HepG2 (cell line): ENCODE results near the gene DCTN2. TPM values are rescaled to one million over a fixed set of nuclear protein-coding genes. Genes with fewer than 3 reads are reported as not detected.

Experiments
- ARHGAP35 ChIP-seq: sonication (generic); formaldehyde crosslinking; IDR thresholded peaks from 2 replicates; pipeline ENCODE4 v1.9.0; 2022; ENCODE audit warnings: mild to moderate bottlenecking, inconsistent platforms, moderate library complexity, missing genetic modification reagents, borderline replicate concordance
- DDIT3 ChIP-seq: sonication (generic); formaldehyde crosslinking; IDR thresholded peaks from 2 replicates; pipeline ENCODE4 v1.4.0; 2020; ENCODE audit warnings: mild to moderate bottlenecking, missing genetic modification reagents
- DMTF1 ChIP-seq: sonication (generic); formaldehyde crosslinking; IDR thresholded peaks from 2 replicates; pipeline ENCODE4 v1.4.0; 2020; ENCODE audit warnings: mild to moderate bottlenecking, missing genetic modification reagents
- JUN ChIP-seq: sonication (generic); formaldehyde crosslinking; IDR thresholded peaks from 2 replicates; pipeline ENCODE4 v1.4.0; 2020; ENCODE audit warnings: mild to moderate bottlenecking, missing genetic modification reagents
- KLF12 ChIP-seq: sonication (generic); formaldehyde crosslinking; IDR thresholded peaks from 2 replicates; pipeline ENCODE4 v1.4.0; 2020; ENCODE audit warnings: missing genetic modification reagents, borderline replicate concordance
- MAFG ChIP-seq: sonication (generic); formaldehyde crosslinking; IDR thresholded peaks from 2 replicates; pipeline ENCODE4 v1.5.1; 2020; ENCODE audit warnings: mild to moderate bottlenecking, missing genetic modification reagents
- MAZ ChIP-seq, 2 experiments: sonication (generic) in 1 of 2; formaldehyde crosslinking in 1 of 2; IDR thresholded peaks; 2 replicates each; pipeline versions ENCODE4 v1.5.0 to v1.6.1; 2012 to 2020; ENCODE audit warnings: low read depth in 2 of 2, mild to moderate bottlenecking in 2 of 2, borderline replicate concordance in 1 of 2, improper control_type of control experiment in 1 of 2, low read length in 1 of 2, missing genetic modification reagents in 1 of 2, moderate library complexity in 1 of 2
- PATZ1 ChIP-seq: sonication (generic); formaldehyde crosslinking; IDR thresholded peaks from 2 replicates; pipeline ENCODE4 v1.4.0; 2020; ENCODE audit warnings: missing genetic modification reagents
- SP5 ChIP-seq: IDR thresholded peaks from 2 replicates; pipeline ENCODE4 v1.6.1; 2016; ENCODE audit warnings: low read depth, borderline replicate concordance
- ZBTB20 ChIP-seq: sonication (generic); formaldehyde crosslinking; IDR thresholded peaks from 2 replicates; pipeline ENCODE4 v1.8.1; 2023; ENCODE audit warnings: missing genetic modification reagents, low read depth, mild to moderate bottlenecking, borderline replicate concordance
- ZFP1 ChIP-seq: IDR thresholded peaks from 2 replicates; pipeline ENCODE4 v1.6.1; 2016
- ZFP37 ChIP-seq: sonication (generic); formaldehyde crosslinking; IDR thresholded peaks from 2 replicates; pipeline ENCODE4 v1.4.0; 2020; ENCODE audit warnings: missing genetic modification reagents, borderline replicate concordance
- ZHX2 ChIP-seq, 2 experiments: sonication (generic) in 1 of 2; formaldehyde crosslinking in 1 of 2; IDR thresholded peaks; 2 replicates each; pipeline versions ENCODE4 v1.6.1 to v1.9.0; 2014 to 2022; ENCODE audit warnings: antibody characterized with exemption in 1 of 2, borderline replicate concordance in 1 of 2, inconsistent platforms in 1 of 2, low read depth in 1 of 2, missing genetic modification reagents in 1 of 2
- ZNF230 ChIP-seq: sonication (generic); formaldehyde crosslinking; IDR thresholded peaks from 2 replicates; pipeline ENCODE4 v1.4.0; 2020; ENCODE audit warnings: mild to moderate bottlenecking, missing genetic modification reagents
- ZNF501 ChIP-seq: sonication (generic); formaldehyde crosslinking; IDR thresholded peaks from 2 replicates; pipeline ENCODE4 v1.5.1; 2020; ENCODE audit warnings: mild to moderate bottlenecking, moderate library complexity, missing genetic modification reagents
- ZNF569 ChIP-seq: sonication (generic); formaldehyde crosslinking; IDR thresholded peaks from 2 replicates; pipeline ENCODE4 v1.5.0; 2020; ENCODE audit warnings: mild to moderate bottlenecking, missing genetic modification reagents, moderate library complexity, borderline replicate concordance
- ZNF607 ChIP-seq: sonication (generic); formaldehyde crosslinking; IDR thresholded peaks from 2 replicates; pipeline ENCODE4 v1.5.1; 2020; ENCODE audit warnings: missing genetic modification reagents, mild to moderate bottlenecking, borderline replicate concordance
- polyA plus RNA-seq, 8 experiments: library from polyadenylated mRNA; depleted of rRNA in 3 of 8; stranded (reverse) in 7 of 8; unstranded in 1 of 8; fragments of >200 nt; fragmentation: Illumina TruSeq in 4 of 8; extraction: Trizol in 4 of 8; gene quantifications; 2 replicates each; pipeline versions ENCODE4 v1.2.1 to v1.2.3, GENCODE V29; 2011 to 2016; ENCODE audit warnings: low read depth in 4 of 8, missing spikeins in 1 of 8, mixed read lengths in 1 of 8; ENCODE audit not compliant: insufficient read depth in 1 of 8
- total RNA-seq, 5 experiments: library from RNA; depleted of rRNA; stranded (reverse); fragments of >200 nt; fragmentation: Illumina TruSeq; extraction: Trizol; gene quantifications; 2 replicates each; pipeline ENCODE4 v1.2.3, GENCODE V29; 2016; ENCODE audit warnings: low read depth in 1 of 5

DCTN2 gene
- total and polyA plus RNA-seq, 2 of the 13 experiments (the other 11 are each of a cell fraction or from before 2014, with no cell fraction given), result 72.0 to 77.4 TPM

GRCh38 chr12:57549909-57550640, 3.1 kb upstream of the DCTN2 start, which contains the start of gene KIF5A (continued):
- no peak for TF ChIP-seq ZHX2 (IDR thresholded peaks at IDR 0.05; ENCODE audit: low read depth)
- no peak for TF ChIP-seq ZHX2 (CRISPR knock-in tag; IDR thresholded peaks at IDR 0.05; ENCODE audit: borderline replicate concordance)
- TF ChIP-seq ZNF230 (CRISPR knock-in tag), result no peak
- TF ChIP-seq PATZ1, result peak; percentile 49; the same call in 1 of the 2 replicates
- peak; percentile 72 for TF ChIP-seq SP5 (CRISPR knock-in tag)
- TF ChIP-seq ZNF501 (CRISPR knock-in tag), result no peak
- no peak for TF ChIP-seq DDIT3 (CRISPR knock-in tag)
- TF ChIP-seq ARHGAP35 (CRISPR knock-in tag), result no peak
- no peak for TF ChIP-seq MAFG (CRISPR knock-in tag)
- TF ChIP-seq ZNF607, result no peak
- no peak for TF ChIP-seq KLF12
- no peak for TF ChIP-seq ZFP37
- no peak for TF ChIP-seq ZNF569 (CRISPR knock-in tag)
- TF ChIP-seq DMTF1 (CRISPR knock-in tag), result no peak
- TF ChIP-seq ZFP1, result no peak
- TF ChIP-seq MAZ (IDR thresholded peaks at IDR 0.05; ENCODE audit: borderline replicate concordance, low read depth, low read length), result 0 out of 2 replicates have a peak, but pooled peaks have one; percentile 37
- TF ChIP-seq MAZ (CRISPR knock-in tag; IDR thresholded peaks at IDR 0.05; ENCODE audit: low read depth), result 0 out of 2 replicates have a peak, but pooled peaks have one; percentile 30
- no peak for TF ChIP-seq ZBTB20
- no peak for TF ChIP-seq JUN (CRISPR knock-in tag)
